ENCODE measurements around the gene CAT.

The CAT gene

DNA sequence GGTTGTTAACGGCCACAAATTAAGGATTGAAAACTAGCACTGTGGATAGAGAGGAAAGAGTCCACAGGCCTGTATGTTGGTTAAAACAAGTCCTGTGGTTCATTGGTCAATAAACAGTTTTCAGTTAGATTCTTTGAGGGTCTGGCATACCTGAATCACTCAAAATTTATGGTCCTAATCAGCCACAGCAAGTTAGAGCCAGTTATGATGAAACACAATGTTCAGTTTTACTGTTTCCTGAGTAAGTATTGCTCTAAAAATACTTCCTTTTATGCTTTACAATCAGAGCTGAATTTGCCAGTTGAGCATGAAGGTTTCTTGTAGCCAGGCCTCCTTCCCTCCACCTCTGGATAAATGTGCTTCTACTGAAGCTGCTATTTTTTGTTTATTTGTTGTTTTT lies 12.9 kb upstream of the CAT start:
- no peak for DNase-seq

DNA sequence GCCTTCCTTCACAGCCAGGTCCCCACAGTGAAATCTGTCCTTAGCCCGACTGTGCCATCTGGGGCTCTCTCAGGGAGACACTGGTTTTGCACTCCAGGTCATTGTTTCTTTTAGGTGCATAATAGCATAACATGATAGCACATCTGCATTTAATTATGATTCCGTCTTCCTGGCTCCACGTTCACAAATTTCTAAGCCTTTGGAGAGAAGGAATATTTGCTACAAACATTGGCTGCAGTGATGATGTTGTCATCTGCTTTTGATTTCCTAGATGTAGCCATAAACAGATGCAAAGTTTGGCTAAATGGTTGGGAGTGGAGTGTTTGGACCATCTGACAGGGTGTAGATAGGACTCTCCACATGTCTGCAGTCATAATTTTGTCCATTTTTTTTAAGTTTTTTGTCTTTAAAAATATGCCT lies 12.0 kb upstream of the CAT start:
- no peak for DNase-seq

DNA sequence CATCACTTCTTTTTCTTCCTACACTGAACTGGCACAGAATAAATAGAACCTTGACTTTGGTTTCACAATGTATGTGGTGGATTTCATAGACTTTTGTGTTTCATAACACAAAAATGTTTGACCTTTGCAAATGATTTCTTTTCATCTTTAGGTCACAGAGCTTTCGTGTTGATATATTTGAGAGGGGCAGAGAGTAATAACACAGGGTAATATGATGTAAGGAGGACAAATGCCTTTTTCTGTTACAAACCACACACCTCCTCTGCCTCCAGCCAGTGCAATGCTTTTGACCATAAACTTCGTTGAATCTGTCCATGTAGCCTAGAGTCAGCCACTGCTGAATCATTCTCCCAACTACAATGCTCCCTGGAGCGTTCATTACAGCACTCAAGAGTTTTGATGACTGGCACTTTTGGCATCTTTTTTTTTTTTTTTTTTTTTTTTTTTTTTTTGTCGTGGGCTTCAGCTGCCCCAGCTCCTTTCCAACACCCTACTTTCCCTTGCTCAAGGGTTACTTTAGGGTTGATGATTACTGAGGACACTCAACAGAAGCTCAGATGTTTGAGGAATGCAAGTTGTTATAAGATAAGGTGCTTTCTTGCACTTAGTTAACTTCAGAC lies 11.4 kb upstream of the CAT start:
- DNase-seq: no peak

DNA sequence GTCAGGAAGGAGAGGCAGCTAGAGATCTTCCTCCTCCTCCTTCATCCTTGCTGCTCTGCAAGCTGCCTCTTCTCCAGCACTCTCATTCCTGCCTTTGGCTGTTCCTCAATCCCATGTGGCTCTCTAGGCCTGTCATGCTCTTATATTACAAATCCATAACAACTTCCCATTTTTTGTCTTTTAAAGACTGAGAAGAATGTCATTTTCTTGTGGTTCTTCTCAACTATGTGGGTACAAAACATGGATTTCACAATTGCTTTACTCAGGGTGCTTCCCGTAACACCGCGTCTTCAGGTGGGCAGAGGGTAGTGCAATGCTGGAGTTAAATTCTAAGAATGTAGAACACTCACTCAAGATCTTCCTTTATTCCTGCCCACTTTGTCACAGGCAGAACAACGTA lies 6.8 kb upstream of the CAT start:
- no peak for DNase-seq

DNA sequence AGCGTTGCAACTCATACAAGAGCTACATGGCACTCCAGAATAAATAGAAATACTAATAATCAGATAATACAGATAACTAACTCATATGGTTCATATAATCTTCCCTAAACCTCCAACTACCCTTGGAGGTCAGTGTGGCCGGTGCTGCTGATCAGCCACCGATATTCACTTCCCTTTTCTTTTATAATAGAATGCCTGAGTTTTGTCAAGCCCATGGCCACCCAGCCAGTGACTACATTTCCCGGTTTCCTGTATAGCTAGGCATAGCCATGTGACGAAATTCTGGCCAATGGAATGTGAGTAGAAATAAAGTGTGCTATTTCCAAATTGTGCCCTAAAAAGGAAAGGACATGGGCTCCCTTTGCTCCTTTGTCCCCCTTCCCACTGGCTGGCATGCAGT lies 5.9 kb upstream of the CAT start:
- DNase-seq: no peak

DNA sequence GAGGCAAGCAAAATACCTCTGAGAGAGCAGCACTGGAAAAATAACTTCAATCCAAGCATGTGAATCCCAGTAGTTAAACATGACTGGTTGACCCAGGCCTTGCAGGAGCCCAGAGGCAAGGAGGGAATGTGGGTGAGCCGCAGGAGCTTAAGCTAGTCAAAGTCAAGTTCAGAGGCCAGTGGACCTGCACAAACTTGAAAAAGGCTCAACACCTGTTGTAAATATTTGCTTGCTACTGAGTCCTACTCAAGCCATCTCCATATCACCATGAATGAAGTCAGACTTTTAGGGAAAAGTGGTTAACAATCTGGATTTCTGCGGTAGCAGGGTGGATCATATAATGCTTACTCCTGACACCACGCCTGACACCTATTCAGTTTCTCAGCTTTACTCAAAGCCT lies 4.8 kb upstream of the CAT start:
- DNase-seq: no peak

DNA sequence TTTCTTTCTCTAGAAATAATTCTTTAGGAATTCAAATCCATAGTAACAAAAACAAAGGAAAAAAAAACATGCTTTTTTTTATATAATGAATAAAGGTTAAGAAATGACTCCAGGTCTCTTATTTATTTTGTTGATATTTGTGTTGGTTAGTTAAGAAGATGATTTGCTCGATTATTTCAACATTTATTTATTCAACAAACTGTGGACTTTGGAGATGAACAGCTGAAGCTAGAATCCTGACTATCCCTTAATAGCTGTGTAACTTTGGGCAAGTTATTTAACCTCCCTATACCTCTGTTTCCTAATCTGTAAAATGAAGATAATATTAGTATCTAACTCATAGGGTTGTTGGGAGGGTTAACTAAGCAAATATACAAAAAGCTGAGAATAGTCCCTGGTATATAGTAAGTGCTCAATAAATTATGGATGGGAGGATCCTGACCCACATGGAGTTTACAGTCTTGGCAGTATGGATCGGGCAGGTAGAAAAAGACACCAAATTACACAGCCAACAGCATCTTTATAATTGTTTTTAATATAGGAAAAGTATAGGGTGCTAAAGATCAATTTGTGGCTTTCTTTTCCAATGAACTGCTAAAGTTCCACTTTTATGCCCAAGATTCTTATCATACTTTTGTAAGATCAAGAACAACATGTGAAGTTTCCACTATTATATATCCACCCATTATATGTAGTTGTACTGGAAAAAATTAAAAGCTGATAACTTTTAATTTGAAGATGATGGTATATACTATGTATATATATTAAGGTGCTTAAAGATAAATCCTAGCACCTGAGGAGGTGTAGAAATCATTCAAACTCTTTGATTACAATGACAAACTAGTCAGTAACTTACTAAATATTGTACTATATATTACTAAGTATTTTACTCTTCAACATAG lies 1.3 kb upstream of the CAT start:
- no peak for DNase-seq

DNA sequence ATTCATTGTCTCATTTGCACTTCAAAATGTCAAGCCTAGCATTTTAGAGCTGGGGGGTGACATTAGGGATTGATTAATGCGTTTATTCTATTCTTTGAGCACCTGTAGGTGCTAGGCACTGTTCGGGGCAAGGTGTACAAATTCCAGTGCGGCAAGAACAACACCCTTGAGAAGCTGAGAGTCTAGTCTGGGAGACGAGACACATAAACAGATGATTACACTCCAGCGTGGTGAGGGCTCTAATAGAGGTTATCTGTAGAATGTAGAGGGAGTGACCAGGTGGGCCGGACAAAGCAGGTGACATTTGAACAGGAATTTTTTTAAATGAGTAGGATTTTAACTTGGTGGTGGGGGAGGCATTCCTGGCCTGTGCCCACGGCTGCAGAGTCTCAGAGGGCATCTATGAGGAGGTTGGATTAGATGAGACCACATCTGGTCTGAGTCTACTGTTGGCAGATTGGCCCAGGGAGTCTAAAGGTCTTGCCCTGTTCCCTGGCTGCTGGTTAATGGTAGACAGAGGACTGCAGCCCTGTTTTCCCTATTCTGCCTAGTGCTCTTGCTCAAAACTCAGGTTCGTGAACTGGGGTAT lies 970 bp downstream of the CAT start:
- DNase-seq: no peak

DNA sequence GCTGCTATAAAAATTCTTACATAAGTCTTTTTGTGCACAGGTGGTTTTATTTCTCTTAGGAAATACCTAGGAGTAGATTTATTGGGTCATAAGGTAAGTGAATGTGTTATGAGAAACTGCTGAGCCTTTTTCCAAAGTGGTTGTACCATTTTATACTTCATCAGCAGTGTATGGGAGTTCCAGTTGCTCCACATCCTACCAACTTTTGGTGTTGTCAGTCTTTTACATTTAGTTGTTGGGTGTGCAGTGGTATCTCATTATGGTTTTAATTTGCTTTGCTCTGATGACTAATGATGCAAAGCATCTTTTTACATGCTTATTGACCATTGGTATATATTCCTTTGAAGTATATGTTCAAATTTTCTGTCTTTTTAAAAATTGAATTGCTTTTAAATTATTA lies 3.1 kb downstream of the CAT start:
- no peak for DNase-seq

DNA sequence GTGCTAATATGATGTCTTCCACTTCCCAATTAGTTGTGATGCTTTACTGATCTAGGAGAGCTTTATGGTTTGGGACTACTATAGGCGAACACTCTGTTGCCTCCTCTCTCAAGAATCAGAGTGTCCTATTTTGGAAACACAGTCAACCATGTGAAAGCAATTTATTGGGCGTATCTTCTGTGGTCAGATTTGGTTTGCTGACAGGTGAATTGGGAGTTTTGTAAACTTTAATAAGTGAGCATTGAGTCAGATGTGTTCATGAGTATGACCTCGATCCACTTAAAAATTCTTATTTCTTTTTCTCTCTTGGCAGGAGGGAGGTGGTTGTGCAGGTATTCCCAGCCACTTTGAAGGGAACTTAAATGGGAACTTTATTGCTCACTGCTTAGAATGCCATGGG lies 4.4 kb downstream of the CAT start:
- DNase-seq: no peak

DNA sequence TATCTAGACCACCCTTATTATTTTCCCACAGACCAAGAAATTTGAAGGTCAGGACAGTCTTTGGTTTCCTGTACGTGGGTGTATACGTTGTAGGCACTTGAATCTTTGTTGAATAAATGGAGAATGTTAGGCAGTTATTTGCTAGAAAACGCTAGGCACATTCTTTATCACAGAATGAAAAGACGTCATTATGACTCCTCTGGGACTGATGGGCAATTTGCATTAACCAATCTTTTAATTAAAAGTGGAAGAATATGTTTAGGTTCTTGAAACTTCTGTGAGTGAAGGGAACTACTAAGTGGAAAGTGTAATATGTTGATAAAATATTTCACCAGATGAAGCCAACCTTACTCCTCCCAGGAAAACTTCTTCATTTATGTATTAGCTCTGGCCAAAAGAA lies 5.7 kb downstream of the CAT start:
- DNase-seq: no peak

DNA sequence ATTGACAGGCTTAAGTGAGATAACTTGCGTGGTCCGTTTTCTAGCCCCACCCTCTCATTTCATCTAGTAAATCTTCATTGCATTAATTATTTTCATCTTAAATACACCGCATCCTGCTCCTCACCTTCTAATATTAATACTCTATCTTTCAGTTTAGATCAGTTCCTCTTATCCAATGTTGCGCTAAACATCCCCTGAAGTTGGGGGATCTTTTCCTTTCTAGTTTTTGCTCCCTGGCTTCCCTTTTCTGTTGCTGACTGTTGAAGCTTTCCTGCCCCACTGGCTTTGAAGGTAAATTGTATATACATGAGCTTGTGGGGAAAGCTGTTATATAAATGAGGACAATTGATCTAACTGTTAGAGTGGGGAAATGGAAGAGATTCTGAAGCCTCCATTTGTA lies 7.2 kb downstream of the CAT start:
- DNase-seq: no peak

DNA sequence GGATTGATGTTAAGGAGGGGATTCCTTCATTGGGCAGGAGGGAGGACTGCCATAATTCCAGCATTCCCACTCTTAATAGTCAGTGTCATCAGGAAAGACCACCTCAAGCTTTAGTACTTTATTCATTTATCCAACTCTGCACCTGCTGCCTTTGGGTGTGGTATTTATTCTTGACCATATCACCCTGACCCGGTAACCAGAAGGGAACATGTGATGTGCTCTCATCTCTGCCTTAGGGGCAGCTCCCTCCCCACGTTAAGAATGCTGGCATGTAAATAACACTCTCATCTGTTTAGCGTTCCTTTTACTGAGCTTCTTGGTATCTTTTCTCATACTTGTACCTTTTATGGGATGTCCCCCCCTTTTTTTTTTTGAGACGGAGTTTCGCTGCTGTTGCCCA lies 7.7 kb downstream of the CAT start:
- DNase-seq: no peak

DNA sequence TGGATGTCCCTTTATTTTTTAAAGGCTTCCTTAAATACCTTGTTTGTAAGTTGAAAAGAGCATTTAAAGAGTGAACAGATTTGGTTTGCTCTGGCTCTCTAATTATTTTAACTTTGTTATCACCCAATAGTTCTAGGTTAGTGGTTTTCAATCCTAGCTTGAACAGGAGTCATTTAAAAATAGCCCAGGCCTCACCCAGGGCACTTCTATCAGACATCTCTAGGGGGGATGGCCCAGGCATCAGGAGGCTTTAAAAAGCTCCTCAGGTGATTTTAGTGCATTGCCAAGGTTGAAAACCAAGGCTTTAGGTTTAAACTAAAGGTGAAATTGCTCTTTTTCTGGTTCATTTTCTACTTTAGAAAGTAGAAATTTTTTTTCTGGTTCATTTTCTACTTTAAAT lies 8.3 kb downstream of the CAT start:
- DNase-seq: no peak

DNA sequence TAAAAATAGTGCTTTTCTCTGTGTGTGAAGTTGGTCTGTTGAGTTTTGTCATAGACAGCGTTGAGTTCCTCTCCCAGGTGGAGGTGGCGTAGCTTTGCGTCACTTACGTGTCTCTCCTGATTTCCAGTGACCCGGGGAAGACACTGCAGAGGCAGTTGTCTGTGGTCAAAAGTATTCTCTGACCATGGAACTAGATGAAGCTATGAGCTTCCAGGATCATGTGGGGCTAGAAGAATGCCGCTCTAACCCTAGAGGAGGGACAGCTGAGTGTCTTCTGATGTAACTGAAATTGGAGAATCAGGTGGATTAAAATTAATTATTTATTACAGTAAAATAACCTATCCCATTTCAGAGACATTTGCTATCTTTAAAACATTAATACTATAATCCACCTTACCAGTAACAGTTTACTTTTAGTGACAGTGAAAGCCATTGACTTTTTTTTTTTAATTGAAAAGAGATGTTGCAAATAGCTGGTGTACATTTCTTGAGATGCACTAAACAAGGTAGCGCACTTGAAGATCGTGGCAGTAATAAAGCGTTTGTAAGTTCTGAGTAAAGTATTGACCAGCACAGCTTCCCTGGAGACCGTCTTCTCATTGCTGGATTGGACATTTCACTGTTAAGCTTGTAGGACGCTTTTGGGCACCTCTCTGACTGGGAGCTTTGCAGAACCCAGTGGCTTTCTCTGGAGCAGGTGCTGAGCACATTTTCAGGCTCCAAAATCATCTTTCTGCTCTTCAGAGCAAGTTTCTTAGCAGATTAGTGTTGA lies 9.7 kb downstream of the CAT start:
- no peak for DNase-seq

DNA sequence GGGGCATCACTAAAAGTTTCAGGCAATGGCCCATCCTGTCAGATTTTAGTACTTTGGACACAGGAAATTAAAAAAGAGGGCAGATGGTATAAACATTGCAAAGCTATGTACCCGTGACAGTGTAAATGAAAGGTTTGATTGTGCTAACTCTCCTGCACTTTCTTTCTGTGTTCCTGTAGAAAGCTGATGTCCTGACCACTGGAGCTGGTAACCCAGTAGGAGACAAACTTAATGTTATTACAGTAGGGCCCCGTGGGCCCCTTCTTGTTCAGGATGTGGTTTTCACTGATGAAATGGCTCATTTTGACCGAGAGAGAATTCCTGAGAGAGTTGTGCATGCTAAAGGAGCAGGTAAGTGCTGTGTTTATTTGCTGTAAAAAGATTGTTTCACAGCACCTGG lies 10.3 kb downstream of the CAT start:
- DNase-seq: no peak

DNA sequence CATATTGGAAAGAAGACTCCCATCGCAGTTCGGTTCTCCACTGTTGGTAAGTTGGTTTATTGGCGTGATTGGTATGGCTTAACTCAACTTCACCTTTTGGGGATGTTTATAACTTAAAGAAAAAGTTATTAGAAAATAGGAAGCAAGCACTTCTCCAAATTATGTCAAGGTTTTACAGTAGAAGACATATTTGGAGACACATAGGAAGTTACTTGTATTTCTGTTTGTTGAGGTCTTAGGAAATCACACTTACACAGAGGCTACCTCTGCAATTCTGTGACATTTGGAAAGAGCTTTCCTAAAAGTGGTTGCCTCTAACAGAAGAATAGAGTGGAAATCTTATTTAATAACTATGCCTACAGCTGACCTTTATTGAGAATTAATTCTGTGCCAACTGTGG lies 12.3 kb downstream of the CAT start:
- no peak for DNase-seq

DNA sequence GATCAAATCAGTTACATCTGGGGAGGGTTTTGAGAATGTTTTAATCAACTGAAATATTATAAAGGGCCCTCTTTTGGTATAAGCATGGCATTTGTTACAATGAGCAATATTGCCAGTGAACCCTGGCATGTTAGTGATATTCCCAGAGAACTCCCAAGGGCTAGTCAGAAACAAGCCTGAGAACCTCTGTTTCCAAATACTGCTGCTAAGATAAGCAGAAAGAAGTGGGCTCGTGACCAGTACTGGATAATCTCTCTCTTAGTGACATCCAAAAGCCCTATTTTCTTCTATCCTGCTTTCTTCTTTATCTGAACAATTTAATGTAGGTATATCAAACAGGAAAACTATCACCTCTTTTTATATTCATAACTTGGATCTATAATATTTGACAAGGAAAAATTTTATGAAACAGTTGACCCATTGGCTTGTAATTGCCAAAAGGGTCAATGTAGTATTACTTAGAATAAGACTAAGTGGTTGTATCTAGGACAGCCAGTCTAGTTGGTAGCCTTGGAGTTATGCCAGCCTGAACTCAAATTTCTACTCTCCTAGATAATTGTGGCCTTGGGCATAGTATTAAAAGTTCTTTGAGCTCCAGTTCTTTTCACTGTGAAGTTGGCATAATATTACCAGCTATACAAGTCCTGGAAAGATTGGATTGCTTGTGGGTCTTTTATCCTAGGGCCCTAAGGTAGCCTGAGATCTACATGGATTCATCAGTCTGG lies 15.7 kb downstream of the CAT start:
- DNase-seq: no peak

DNA sequence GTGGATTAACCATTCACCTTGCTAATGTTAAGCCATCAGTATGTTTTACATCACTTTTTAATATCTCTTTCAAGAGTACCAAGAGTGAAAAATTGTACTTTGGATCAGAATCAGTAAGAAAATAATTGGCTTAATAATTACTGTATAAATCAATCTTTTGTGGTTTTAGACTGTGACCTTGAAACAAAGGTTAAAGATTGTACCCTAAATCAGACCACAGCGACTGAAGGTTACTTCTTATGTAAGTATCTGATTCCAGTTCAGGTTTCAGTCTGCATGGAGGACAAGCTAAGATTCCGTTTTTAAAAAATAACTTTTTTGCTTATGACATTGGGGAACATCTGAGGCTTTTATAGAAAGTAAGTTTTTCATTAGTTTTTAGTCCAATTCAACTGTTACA lies 18.9 kb downstream of the CAT start:
- DNase-seq: no peak

DNA sequence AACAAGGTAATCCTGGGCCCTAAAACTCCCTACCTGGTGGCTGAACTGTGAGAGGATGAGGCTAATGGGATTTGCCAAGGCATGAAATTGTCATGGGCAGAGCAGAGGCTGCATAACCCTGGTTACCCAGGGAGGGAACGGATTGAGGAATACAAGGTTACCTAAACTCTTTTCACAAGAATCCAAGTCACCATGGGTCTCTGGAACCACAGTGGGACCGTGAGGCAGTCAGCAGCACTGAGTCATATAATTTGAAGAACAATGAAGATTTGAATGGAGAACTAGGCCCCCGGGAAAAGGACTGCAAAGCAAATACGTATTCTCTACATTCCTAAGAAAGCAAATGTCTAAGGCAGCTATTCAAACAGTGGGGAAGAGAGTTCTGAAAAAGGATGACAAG lies 19.8 kb downstream of the CAT start:
- DNase-seq: no peak

DNA sequence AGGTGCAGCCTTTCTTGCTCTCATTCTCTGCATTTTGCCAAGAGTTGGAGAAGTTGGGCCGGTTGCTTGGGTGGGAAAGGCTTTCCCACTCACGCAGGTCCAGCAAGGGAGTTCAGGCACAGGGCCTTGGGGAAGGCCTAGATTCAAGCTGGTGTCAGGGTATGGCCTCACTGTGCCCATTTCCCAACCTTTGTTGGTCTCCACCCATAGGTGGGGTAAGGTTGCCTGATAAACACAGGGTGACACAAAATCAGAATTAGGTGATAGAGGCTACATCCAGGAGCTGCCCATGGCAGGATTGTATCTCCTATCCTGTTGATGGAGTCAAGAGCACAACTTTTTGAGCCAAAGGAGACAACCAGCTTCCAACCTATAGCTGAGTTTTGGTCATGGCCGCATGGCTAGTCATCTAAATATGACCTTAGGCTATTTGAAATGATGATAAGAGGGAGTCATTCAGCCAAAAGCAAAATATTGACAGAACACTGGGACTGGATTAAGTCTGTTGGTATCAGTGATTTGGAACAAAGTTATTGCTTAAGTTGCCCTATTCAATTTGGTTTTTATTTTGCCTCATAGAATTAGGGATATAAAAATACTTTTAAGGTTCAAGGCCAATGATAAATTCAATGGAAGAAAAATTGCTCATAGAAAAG lies 20.9 kb downstream of the CAT start:
- no peak for DNase-seq

DNA sequence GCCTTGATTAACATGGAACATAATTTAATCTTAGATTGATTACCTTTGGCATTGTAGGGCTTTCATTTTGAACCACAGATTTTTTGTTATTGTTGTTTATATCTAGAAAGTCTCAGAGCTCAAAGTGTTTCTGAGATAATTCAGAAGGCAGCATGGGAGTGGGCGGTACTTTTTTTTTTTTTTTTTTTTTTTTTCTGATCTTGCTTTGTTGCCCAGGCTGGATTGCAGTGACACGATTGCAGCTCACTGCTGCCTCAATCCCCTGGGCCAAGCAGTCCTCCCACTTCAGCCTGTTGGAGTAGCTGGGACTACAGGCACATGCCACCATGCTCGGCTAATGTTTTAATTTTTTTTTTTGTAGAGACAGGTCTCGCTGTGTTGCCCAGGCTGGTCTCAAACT lies 21.5 kb downstream of the CAT start:
- no peak for DNase-seq
